ENCODE results near the gene KDM3B. TPM values are rescaled to one million over a fixed set of nuclear protein-coding genes. Genes with fewer than 3 reads are reported as not detected.

KDM3B gene
- total and polyA plus RNA-seq, 9 of the 15 experiments (the other 6 are each of a cell fraction or from before 2014, with no cell fraction given) = 13.8 to 62.8 (median 41.9) TPM

GRCh38 chr5:138354926-138355378 is 2.5 kb downstream of the KDM3B start (continued):
- TF ChIP-seq PBX2 (CRISPR knock-in tag; IDR thresholded peaks at IDR 0.05; ENCODE audit: low read depth) (no peak), PBX2 (tag; conservative IDR thresholded peaks at IDR 0.05; ENCODE audit: low read depth) (peak; percentile 88), ZNF766 (CRISPR knock-in tag; conservative IDR thresholded peaks at IDR 0.05) (no peak), NCOA1 (IDR thresholded peaks at IDR 0.05; ENCODE audit: low read depth) (no peak), MYNN (IDR thresholded peaks at IDR 0.05) (no peak), MYNN (CRISPR knock-in tag; IDR thresholded peaks at IDR 0.05) (no peak), SAFB2 (IDR thresholded peaks at IDR 0.05; ENCODE audit: borderline replicate concordance, low read depth, low read length, severe bottlenecking) (no peak), E2F8 (IDR thresholded peaks at IDR 0.05; ENCODE audit: low read depth, partially characterized antibody) (no peak), TAL1 (IDR thresholded peaks at IDR 0.05) (no peak), ZNF263 (CRISPR knock-in tag; IDR thresholded peaks at IDR 0.05; ENCODE audit: borderline replicate concordance) (no peak), NCOR1 (IDR thresholded peaks at IDR 0.05) (no peak), FOXK2 (conservative IDR thresholded peaks at IDR 0.05 in 1 of 2, IDR thresholded peaks at IDR 0.05 in 1 of 2; ENCODE audit: low read depth in 2 of 2) (peak; percentile 91 to 92), MCM2 (IDR thresholded peaks at IDR 0.05; ENCODE audit: low read depth) (no peak), ZNF695 (CRISPR knock-in tag; IDR thresholded peaks at IDR 0.05) (no peak), TAF15 (IDR thresholded peaks at IDR 0.05; ENCODE audit: low read depth, low read length) (no peak), THAP7 (CRISPR knock-in tag; IDR thresholded peaks at IDR 0.05) (no peak), ZNF740 (CRISPR knock-in tag; IDR thresholded peaks at IDR 0.05) (no peak), ZNF740 (tag; IDR thresholded peaks at IDR 0.05) (no peak), CC2D1A (IDR thresholded peaks at IDR 0.05) (no peak), NFRKB (IDR thresholded peaks at IDR 0.05; ENCODE audit: low read depth) (no peak), WHSC1 (IDR thresholded peaks at IDR 0.05; ENCODE audit: low read length) (no peak), PML (IDR thresholded peaks at IDR 0.05; ENCODE audit: low read length) (no peak), MBD2 (IDR thresholded peaks at IDR 0.05; ENCODE audit: borderline replicate concordance, low read depth) (0 out of 2 replicates have a peak, but pooled peaks have one; percentile 45)
